ENCODE data around the gene FAM53C.

GRCh38 chr5:138351517-138351916 is 13.5 kb downstream of the FAM53C start:
- TF ChIP-seq CTCF (IDR thresholded peaks at IDR 0.05) (no peak), POLR2A (IDR thresholded peaks at IDR 0.05) (no peak)
